ENCODE data around the gene ANKFN1. TPM values are rescaled to one million over a fixed set of nuclear protein-coding genes. Genes with fewer than 3 reads are reported as not detected.

ANKFN1 gene
- total RNA-seq, 1 experiment from 2014 or later, result 0.94 TPM

GRCh38 chr17:56432443-56432842, 279.2 kb downstream of the ANKFN1 start:
- DNase-seq (ENCODE audit: extremely low read depth, low read depth), result no peak

GRCh38 chr17:56434610-56435009, 281.3 kb downstream of the ANKFN1 start:
- DNase-seq (ENCODE audit: extremely low read depth, low read depth), result no peak

- no peak for DNase-seq (ENCODE audit: extremely low read depth, low read depth)
These were observed 282.9 kb downstream of the ANKFN1 start for GRCh38 chr17:56436142-56436541.

- DNase-seq (ENCODE audit: extremely low read depth, low read depth), result no peak
These were observed 287.1 kb downstream of the ANKFN1 start for GRCh38 chr17:56440419-56440818.

- DNase-seq (ENCODE audit: extremely low read depth, low read depth), result no peak
These were observed 288.0 kb downstream of the ANKFN1 start for GRCh38 chr17:56441308-56441707.

GRCh38 chr17:56445692-56446411, 292.6 kb downstream of the ANKFN1 start:
- DNase-seq (ENCODE audit: extremely low read depth, low read depth), result no peak

- no peak for DNase-seq (ENCODE audit: extremely low read depth, low read depth)
These were observed 293.9 kb downstream of the ANKFN1 start for GRCh38 chr17:56447171-56447570.

- DNase-seq (ENCODE audit: extremely low read depth, low read depth), result no peak
These were observed 295.1 kb downstream of the ANKFN1 start for GRCh38 chr17:56448371-56448770.

- DNase-seq (ENCODE audit: extremely low read depth, low read depth), result no peak
These were observed 295.9 kb downstream of the ANKFN1 start for GRCh38 chr17:56449176-56449575.

- DNase-seq (ENCODE audit: extremely low read depth, low read depth), result no peak
These were observed 298.4 kb downstream of the ANKFN1 start for GRCh38 chr17:56451629-56452028.

- no peak for DNase-seq (ENCODE audit: extremely low read depth, low read depth)
These were observed 299.2 kb downstream of the ANKFN1 start for GRCh38 chr17:56452461-56452860.

- DNase-seq (ENCODE audit: extremely low read depth, low read depth), result no peak
These were observed 304.2 kb downstream of the ANKFN1 start for GRCh38 chr17:56457501-56457900.

GRCh38 chr17:56465886-56466285, 312.6 kb downstream of the ANKFN1 start:
- no peak for DNase-seq (ENCODE audit: extremely low read depth, low read depth)

GRCh38 chr17:56468840-56469239, 315.6 kb downstream of the ANKFN1 start:
- DNase-seq (ENCODE audit: extremely low read depth, low read depth), result no peak

- no peak for DNase-seq (ENCODE audit: extremely low read depth, low read depth)
These were observed 318.4 kb downstream of the ANKFN1 start for GRCh38 chr17:56471696-56472095.

- no peak for DNase-seq (ENCODE audit: extremely low read depth, low read depth)
These were observed 321.8 kb downstream of the ANKFN1 start for GRCh38 chr17:56475116-56475515.

- peak; percentile 32 for DNase-seq (ENCODE audit: extremely low read depth, low read depth)
These were observed 325.7 kb downstream of the ANKFN1 start for GRCh38 chr17:56478836-56479447.

GRCh38 chr17:56480501-56480900, 327.2 kb downstream of the ANKFN1 start:
- DNase-seq (ENCODE audit: extremely low read depth, low read depth), result no peak

GRCh38 chr17:56481659-56482058, 328.4 kb downstream of the ANKFN1 start:
- DNase-seq (ENCODE audit: extremely low read depth, low read depth), result no peak

- no peak for DNase-seq (ENCODE audit: extremely low read depth, low read depth)
These were observed 329.0 kb downstream of the ANKFN1 start for GRCh38 chr17:56482229-56482628.

- DNase-seq (ENCODE audit: extremely low read depth, low read depth), result no peak
These were observed 333.5 kb downstream of the ANKFN1 start for GRCh38 chr17:56486732-56487131.

- DNase-seq (ENCODE audit: extremely low read depth, low read depth), result no peak
These were observed 335.5 kb downstream of the ANKFN1 start for GRCh38 chr17:56488800-56489199.

All from NCI-H460 (cell line).